Hepatocyte (in vitro differentiated cells): Measurements from ENCODE around the gene RPTOR. TPM values are rescaled to one million over a fixed set of nuclear protein-coding genes. Genes with fewer than 3 reads are reported as not detected.

Experiments used
- DNase-seq: peaks from one replicate; pipeline ENCODE4 v3.0.0-alpha.2; 2016; ENCODE audit warnings: low spot score
- H2AFZ ChIP-seq: fragments of 200-600 bp; sonication (generic); 2 replicates; pipeline ENCODE4 v1.6.0; 2016; ENCODE audit warnings: antibody characterized with exemption, mild to moderate bottlenecking
- H3K27ac ChIP-seq: fragments of 200-600 bp; sonication (generic); 2 replicates; pipeline ENCODE4 v1.5.1; 2016; ENCODE audit warnings: mild to moderate bottlenecking
- H3K27me3 ChIP-seq: fragments of 200-600 bp; sonication (generic); 2 replicates; pipeline ENCODE4 v1.6.1; 2016
- H3K36me3 ChIP-seq: fragments of 200-600 bp; sonication (generic); replicated peaks from 2 replicates; pipeline ENCODE4 v1.5.1; 2016; ENCODE audit warnings: low read depth; ENCODE audit not compliant: insufficient read depth
- H3K4me1 ChIP-seq: fragments of 200-600 bp; sonication (generic); 2 replicates; pipeline ENCODE4 v1.5.1; 2016; ENCODE audit warnings: mild to moderate bottlenecking, moderate library complexity; ENCODE audit not compliant: insufficient read depth
- H3K4me2 ChIP-seq: fragments of 200-600 bp; sonication (generic); 2 replicates; pipeline ENCODE4 v1.6.0; 2016
- H3K4me3 ChIP-seq: fragments of 200-600 bp; sonication (generic); 2 replicates; pipeline ENCODE4 v1.5.1; 2016; ENCODE audit warnings: mild to moderate bottlenecking
- H3K79me2 ChIP-seq: fragments of 200-600 bp; sonication (generic); 2 replicates; pipeline ENCODE4 v1.6.0; 2017; ENCODE audit warnings: mild to moderate bottlenecking
- H3K9me2 ChIP-seq: fragments of 200-600 bp; sonication (generic); replicated peaks from 2 replicates; pipeline ENCODE4 v1.6.0; 2017; ENCODE audit warnings: mild to moderate bottlenecking; ENCODE audit not compliant: insufficient read depth
- H3K9me3 ChIP-seq: fragments of 200-600 bp; sonication (generic); 2 replicates; pipeline ENCODE4 v1.5.1; 2016; ENCODE audit warnings: low read depth, mild to moderate bottlenecking
- H4K20me1 ChIP-seq: fragments of 200-600 bp; sonication (generic); 2 replicates; pipeline ENCODE4 v1.6.0; 2016; ENCODE audit warnings: mild to moderate bottlenecking; ENCODE audit not compliant: insufficient read depth, poor library complexity, severe bottlenecking
- CTCF ChIP-seq: fragments of 200-600 bp; sonication (generic); IDR thresholded peaks from 2 replicates; pipeline ENCODE4 v1.5.1; 2016; ENCODE audit warnings: antibody characterized with exemption, mild to moderate bottlenecking; ENCODE audit not compliant: poor library complexity
- EZH2 ChIP-seq: fragments of 200-600 bp; sonication (generic); IDR thresholded peaks from 2 replicates; pipeline ENCODE4 v1.6.1; 2016; ENCODE audit warnings: antibody characterized with exemption, mild to moderate bottlenecking, borderline replicate concordance
- EZH2phosphoT487 ChIP-seq: fragments of 200-600 bp; sonication (generic); IDR thresholded peaks from one replicate; pipeline ENCODE4 v1.6.1; 2018; ENCODE audit warnings: antibody characterized with exemption, mild to moderate bottlenecking, low read depth, moderate library complexity; ENCODE audit not compliant: unreplicated experiment, severe bottlenecking
- WGBS: methylation state at CpG from one replicate; pipeline ENCODE4 v1.1.6; 2016; ENCODE audit warnings: low lambda C conversion rate; ENCODE audit errors: missing lambda C conversion rate; 5-methylcytosine and 5-hydroxymethylcytosine counted together
- polyA plus RNA-seq: library from polyadenylated mRNA; unstranded; fragments of >200 nt; fragmentation: Nextera tagmentation; extraction: Ambion mirVana; gene quantifications from 2 replicates; pipeline ENCODE4 v1.2.1, GENCODE V29; 2016
- total RNA-seq: library from RNA; depleted of rRNA; stranded (reverse); fragments of >200 nt; gene quantifications from 2 replicates; pipeline ENCODE4 v1.2.3, GENCODE V29; 2014

The RPTOR gene
- total and polyA plus RNA-seq, 2 experiments from 2014 or later, result 14.1 to 20.6 TPM

GRCh38 chr17:80594431-80595269 lies 50.0 kb downstream of the RPTOR start:
- no peak overlapping the region for H2AFZ ChIP-seq
- H3K36me3 ChIP-seq, result no peaks in the 10 kb centered on the region
- H4K20me1 ChIP-seq, result peaks cover 8% of the 10 kb centered on the region
- H3K27ac ChIP-seq, result no peak overlapping the region
- no peak overlapping the region for H3K4me3 ChIP-seq
- no peaks in the 10 kb centered on the region for H3K27me3 ChIP-seq
- TF ChIP-seq EZH2 (no peak), CTCF (no peak), EZH2phosphoT487 (no peak)
- H3K9me3 ChIP-seq, result no peaks in the 10 kb centered on the region
- H3K4me1 ChIP-seq, result peaks cover 15% of the 10 kb centered on the region
- WGBS, result 85% methylated on average over 9 of the region's 9 CpGs
- H3K79me2 ChIP-seq, result peaks cover 93% of the 10 kb centered on the region
- H3K4me2 ChIP-seq, result no peak overlapping the region
- DNase-seq, result no peak
- H3K9me2 ChIP-seq, result no peaks in the 10 kb centered on the region

GRCh38 chr17:80596760-80597608 lies 52.3 kb downstream of the RPTOR start:
- Histone ChIP-seq H3K9me3 (no peaks in the 10 kb centered on the region), H4K20me1 (peaks cover 2% of the 10 kb centered on the region), H2AFZ (no peak overlapping the region), H3K27ac (no peak overlapping the region), H3K36me3 (no peaks in the 10 kb centered on the region), H3K4me2 (no peak overlapping the region), H3K4me3 (no peak overlapping the region), H3K27me3 (no peaks in the 10 kb centered on the region), H3K4me1 (peaks cover 29% of the 10 kb centered on the region), H3K9me2 (no peaks in the 10 kb centered on the region), H3K79me2 (peaks cover 82% of the 10 kb centered on the region)
- no peak for DNase-seq
- no peak for TF ChIP-seq EZH2phosphoT487
- no peak for TF ChIP-seq CTCF
- no peak for TF ChIP-seq EZH2
- 81% methylated on average over 12 of the region's 12 CpGs for WGBS

GRCh38 chr17:80598813-80599545 lies 54.3 kb downstream of the RPTOR start:
- 83% methylated on average over 9 of the region's 9 CpGs for WGBS

More at GRCh38 chr17:80598813-80599545, 54.3 kb downstream of the RPTOR start:
- peak overlapping the region; percentile 98 for H3K27ac ChIP-seq
- H2AFZ ChIP-seq, result no peak overlapping the region
- H3K36me3 ChIP-seq, result no peaks in the 10 kb centered on the region
- H3K9me3 ChIP-seq, result no peaks in the 10 kb centered on the region
- no peaks in the 10 kb centered on the region for H3K9me2 ChIP-seq
- no peak for TF ChIP-seq EZH2
- no peak for TF ChIP-seq CTCF
- no peak for TF ChIP-seq EZH2phosphoT487
- H3K4me3 ChIP-seq, result no peak overlapping the region
- no peak for DNase-seq
- no peaks in the 10 kb centered on the region for H3K27me3 ChIP-seq
- H3K4me1 ChIP-seq, result peaks cover 42% of the 10 kb centered on the region
- peak overlapping the region; percentile 60 for H3K4me2 ChIP-seq
- H4K20me1 ChIP-seq, result no peaks in the 10 kb centered on the region
- peaks cover 76% of the 10 kb centered on the region for H3K79me2 ChIP-seq
